CD4-positive, alpha-beta memory T cell (primary cell): ENCODE data around the gene CLPSL1. TPM values are rescaled to one million over a fixed set of nuclear protein-coding genes. Genes with fewer than 3 reads are reported as not detected.
"Not testable (repeated sequence)": the region's sequence is repeated elsewhere in the genome, so short reads cannot be mapped to it uniquely, and the experiment has no call there.

Experiments used
- CTCF ChIA-PET: fragments of 350-600 bp; sonication (Branson Sonifier 250); formaldehyde crosslinking; loops from one replicate; lab custom pipeline; 2021; ENCODE audit warnings: inconsistent platforms; ENCODE audit not compliant: partially characterized antibody; lab: Charles Lee
- POLR2A ChIA-PET: fragments of 350-600 bp; sonication (Branson Sonifier 250); formaldehyde crosslinking; loops from one replicate; lab custom pipeline; 2021; ENCODE audit not compliant: partially characterized antibody; lab: Charles Lee
- DNase-seq, 5 donors: peaks; one replicate each; pipeline versions ENCODE4 v3.0.0 to v3.0.0-alpha.2; 2020 to 2022; ENCODE audit warnings: mixed read lengths in 1 of 5
- H3K27ac ChIP-seq: one replicate; pipeline ENCODE4 v1.7.0; 2013; ENCODE audit warnings: low read depth, low read length
- H3K27me3 ChIP-seq: 2 replicates; pipeline ENCODE4 v1.7.0; 2013; ENCODE audit warnings: mild to moderate bottlenecking, low read length, moderate library complexity; ENCODE audit not compliant: insufficient read depth
- H3K36me3 ChIP-seq: 2 replicates; pipeline ENCODE4 v1.7.0; 2013; ENCODE audit warnings: mild to moderate bottlenecking, low read length, moderate library complexity; ENCODE audit not compliant: insufficient read depth
- H3K4me1 ChIP-seq: 2 replicates; pipeline ENCODE4 v1.7.0; 2013; ENCODE audit warnings: mild to moderate bottlenecking, low read length, moderate library complexity; ENCODE audit not compliant: insufficient read depth
- H3K4me3 ChIP-seq, 2 donors: one replicate each; pipeline ENCODE4 v1.7.0; 2013; ENCODE audit warnings: low read length in 2 of 2, mild to moderate bottlenecking in 1 of 2
- H3K9me3 ChIP-seq, 2 donors: one replicate each; pipeline ENCODE4 v1.7.0; 2013; ENCODE audit warnings: low read length in 2 of 2, control low read depth in 1 of 2; ENCODE audit not compliant: control insufficient read depth in 1 of 2
- H3K27ac Mint-ChIP-seq, 7 donors: one replicate each; pipeline ENCODE4 v1.8.0; 2020 to 2021; ENCODE audit warnings: mixed read lengths in 7 of 7, mild to moderate bottlenecking in 6 of 7, inconsistent platforms in 3 of 7, moderate library complexity in 3 of 7
- H3K27me3 Mint-ChIP-seq, 2 donors: one replicate each; pipeline ENCODE4 v1.8.0; 2020 to 2021; ENCODE audit warnings: mixed read lengths in 2 of 2
- H3K36me3 Mint-ChIP-seq, 2 donors: one replicate each; pipeline ENCODE4 v1.8.0; 2020 to 2021; ENCODE audit warnings: mixed read lengths in 2 of 2, inconsistent platforms in 1 of 2, mild to moderate bottlenecking in 1 of 2
- H3K4me1 Mint-ChIP-seq, 4 donors: one replicate each; pipeline ENCODE4 v1.8.0; 2020 to 2021; ENCODE audit warnings: mixed read lengths in 4 of 4, mild to moderate bottlenecking in 1 of 4
- H3K4me3 Mint-ChIP-seq, 8 donors: one replicate each; pipeline ENCODE4 v1.8.0; 2020 to 2021; ENCODE audit warnings: mixed read lengths in 8 of 8, mild to moderate bottlenecking in 7 of 8, moderate library complexity in 6 of 8, inconsistent platforms in 3 of 8
- H3K9me3 Mint-ChIP-seq, 8 donors: one replicate each; pipeline ENCODE4 v1.8.0; 2020 to 2021; ENCODE audit warnings: mixed read lengths in 8 of 8, mild to moderate bottlenecking in 5 of 8, inconsistent platforms in 3 of 8, moderate library complexity in 1 of 8
- intact Hi-C: fragments of 100-400 bp; cut with micrococcal nuclease; formaldehyde crosslinking; loops from one replicate; pipeline ENCODE4 v1.15.1; 2023
- polyA plus RNA-seq, 2 donors: library from polyadenylated mRNA; unstranded; fragments of 300-500 nt; fragmentation: Illumina TruSeq; gene quantifications; one replicate each; pipeline ENCODE4 v1.2.3, GENCODE V29; 2021
- total RNA-seq, 2 experiments: library from RNA; stranded (reverse); gene quantifications; one replicate each; pipeline ENCODE4 v1.2.3, GENCODE V29; 2021

CLPSL1 gene
- total RNA-seq (not detected), polyA plus RNA-seq (not detected)

- Mint-ChIP-seq H3K9me3 (no peaks in the 10 kb centered on the region), H3K36me3 (no peaks in the 10 kb centered on the region), H3K27ac (no peak within 1 kb of the TSS), H3K4me1 (peaks cover 2 to 5% (median 4%) of the 10 kb centered on the region in 4 donors), H3K4me3 (peak within 1 kb of the TSS in 1 of 8 donors; percentile 2), H3K27me3 (peaks cover 34 to 37% of the 10 kb centered on the region in 2 donors)
- intact Hi-C loops = no loop called here
- no peaks in the 10 kb centered on the region for H3K9me3 ChIP-seq
- H3K36me3 ChIP-seq = no peaks in the 10 kb centered on the region
- CTCF ChIA-PET = no interaction called here
- no peak within 1 kb of the TSS for H3K4me3 ChIP-seq
- no peaks in the 10 kb centered on the region for H3K27me3 ChIP-seq
- POLR2A ChIA-PET = no interaction called here
- H3K27ac ChIP-seq = no peak within 1 kb of the TSS
- no peaks in the 10 kb centered on the region for H3K4me1 ChIP-seq
- no peak for DNase-seq
Measured at GRCh38 chr6:35780719-35781118, at the start of gene CLPSL1. Gene CLPSL1 (plus strand): TSS chr6:35781019. CDS start chr6:35781111, 92 bp downstream.

- no peaks in the 10 kb centered on the region for H3K9me3 ChIP-seq
- H3K27ac ChIP-seq = peak overlapping the region; percentile 92
- intact Hi-C loops = no loop called here
- ChIA-PET CTCF (interaction anchor here (1.1 to 17.0 kb wide), 9 partner anchors 45 to 209 kb away, joined by 4 to 360 read pairs (median 12); no protein-coding TSS in a partner anchor), POLR2A (interaction anchor here (1.1 to 10.7 kb wide), 16 partner anchors 12 to 420 kb away, joined by 3 to 151 read pairs (median 8); partner anchors contain the start of gene FKBP5)
- Mint-ChIP-seq H3K9me3 (no peaks in the 10 kb centered on the region), H3K4me1 (peaks cover 54 to 94% (median 74%) of the 10 kb centered on the region in 4 donors), H3K27me3 (no peaks in the 10 kb centered on the region), H3K4me3 (peak overlapping the region; percentile 83 to 93 (median 88)), H3K36me3 (peaks cover 0 to 5% of the 10 kb centered on the region in 2 donors), H3K27ac (peak overlapping the region; percentile 87 to 99 (median 96))
- DNase-seq = peak; percentile 89 to 93 (median 90)
- peak overlapping the region; percentile 30 to 85 for H3K4me3 ChIP-seq
- H3K4me1 ChIP-seq = peaks cover 89% of the 10 kb centered on the region
- H3K36me3 ChIP-seq = no peaks in the 10 kb centered on the region
- H3K27me3 ChIP-seq = no peaks in the 10 kb centered on the region
Measured at GRCh38 chr6:35731414-35731735, 49.4 kb upstream of the CLPSL1 start.

GRCh38 chr6:35731736-35732532 lies 48.9 kb upstream of the CLPSL1 start:
- H3K4me3 Mint-ChIP-seq = peak overlapping the region; percentile 83 to 93 (median 88)
- H3K27ac Mint-ChIP-seq = peak overlapping the region; percentile 87 to 99 (median 96)
- no peaks in the 10 kb centered on the region for H3K36me3 ChIP-seq
- no peaks in the 10 kb centered on the region for H3K9me3 ChIP-seq
- H3K27me3 ChIP-seq = no peaks in the 10 kb centered on the region
- peaks cover 50 to 92% (median 73%) of the 10 kb centered on the region in 4 donors for H3K4me1 Mint-ChIP-seq
- peak overlapping the region; percentile 30 to 85 for H3K4me3 ChIP-seq
- DNase-seq = peak; percentile 93 to 96 (median 94)
- intact Hi-C loops = loop anchor here (2.0 kb wide), 1 partner anchor 263 kb away; the partner anchor contains the start of gene RPL10A
- H3K4me1 ChIP-seq = peaks cover 89% of the 10 kb centered on the region
- ChIA-PET CTCF (interaction anchor here (0.9 to 17.0 kb wide), 13 partner anchors 45 to 210 kb away, joined by 3 to 360 read pairs (median 6); no protein-coding TSS in a partner anchor), POLR2A (interaction anchor here (0.7 to 10.7 kb wide), 29 partner anchors 13 to 431 kb away, joined by 3 to 151 read pairs (median 5); partner anchors contain the start of genes FKBP5 and RPL10A)
- H3K27ac ChIP-seq = peak overlapping the region; percentile 92
- no peaks in the 10 kb centered on the region for H3K9me3 Mint-ChIP-seq
- H3K27me3 Mint-ChIP-seq = no peaks in the 10 kb centered on the region
- peaks cover 0 to 3% of the 10 kb centered on the region in 2 donors for H3K36me3 Mint-ChIP-seq

GRCh38 chr6:35733633-35734032 lies 47.2 kb upstream of the CLPSL1 start:
- H3K4me3 ChIP-seq = no peak overlapping the region
- no peak overlapping the region for H3K27ac ChIP-seq
- H3K9me3 ChIP-seq = no peaks in the 10 kb centered on the region
- POLR2A ChIA-PET = interaction anchor here (0.6 to 10.7 kb wide), 11 partner anchors 16 to 211 kb away, joined by 3 to 151 read pairs (median 4); partner anchors contain the start of gene FKBP5
- intact Hi-C loops = loop anchor here (2.0 kb wide), 1 partner anchor 265 kb away; the partner anchor contains the start of gene RPL10A
- no peak for DNase-seq
- Mint-ChIP-seq H3K4me3 (peak overlapping the region in 1 of 8 donors; percentile 39), H3K27ac (peak overlapping the region in 5 of 7 donors; percentile 4 to 99 (median 87)), H3K27me3 (no peaks in the 10 kb centered on the region), H3K9me3 (no peaks in the 10 kb centered on the region), H3K36me3 (peaks cover 0 to 1% of the 10 kb centered on the region in 2 donors), H3K4me1 (peaks cover 48 to 85% (median 70%) of the 10 kb centered on the region in 4 donors)
- H3K4me1 ChIP-seq = peaks cover 80% of the 10 kb centered on the region
- H3K36me3 ChIP-seq = no peaks in the 10 kb centered on the region
- no peaks in the 10 kb centered on the region for H3K27me3 ChIP-seq
- CTCF ChIA-PET = interaction anchor here (0.8 to 17.0 kb wide), 18 partner anchors 28 to 211 kb away, joined by 3 to 360 read pairs (median 6); no protein-coding TSS in a partner anchor

GRCh38 chr6:35734319-35734718 lies 46.5 kb upstream of the CLPSL1 start:
- H3K27ac ChIP-seq, intact Hi-C loops, H3K9me3 ChIP-seq, H3K27me3 Mint-ChIP-seq, H3K9me3 Mint-ChIP-seq, H3K4me3 Mint-ChIP-seq, DNase-seq, H3K4me3 ChIP-seq, H3K36me3 Mint-ChIP-seq, H3K36me3 ChIP-seq, H3K27me3 ChIP-seq: not testable (repeated sequence)
- H3K4me1 ChIP-seq = peaks cover 73% of the 10 kb centered on the region
- ChIA-PET POLR2A (interaction anchor here (1.0 to 10.7 kb wide), 8 partner anchors 16 to 212 kb away, joined by 3 to 151 read pairs (median 4); no protein-coding TSS in a partner anchor), CTCF (interaction anchor here (0.8 to 17.0 kb wide), 16 partner anchors 29 to 212 kb away, joined by 3 to 360 read pairs (median 6); no protein-coding TSS in a partner anchor)
- Mint-ChIP-seq H3K4me1 (peaks cover 42 to 79% (median 64%) of the 10 kb centered on the region in 4 donors), H3K27ac (peak overlapping the region in 2 of 7 donors; percentile 86 to 87)

DNA sequence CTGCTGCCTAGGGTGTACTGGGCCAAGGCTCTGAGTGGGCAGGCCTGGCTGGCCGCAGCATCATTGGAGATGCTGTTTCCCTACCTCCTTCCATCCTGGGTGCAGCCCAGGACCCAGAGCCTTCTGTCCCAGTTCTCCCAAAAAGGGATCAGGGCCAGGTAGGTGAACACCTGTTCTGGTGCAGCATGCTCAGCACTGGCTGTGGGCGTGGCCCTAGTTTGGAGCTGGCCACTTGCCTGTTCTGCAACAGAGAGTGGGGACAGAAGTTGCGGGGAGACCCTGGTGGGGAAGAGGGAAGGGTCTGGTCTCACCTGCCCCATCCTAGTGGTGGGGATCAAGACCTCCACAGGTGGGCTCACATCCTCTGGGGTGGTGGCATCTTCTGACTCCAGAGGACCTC lies 45.4 kb upstream of the CLPSL1 start:
- POLR2A ChIA-PET = interaction anchor here (1.1 to 3.4 kb wide), 9 partner anchors 8 to 264 kb away, joined by 3 to 35 read pairs (median 9); no protein-coding TSS in a partner anchor
- Histone ChIP-seq H3K36me3 (no peaks in the 10 kb centered on the region), H3K4me3 (no peak overlapping the region), H3K4me1 (peaks cover 62% of the 10 kb centered on the region), H3K27ac (no peak overlapping the region), H3K9me3 (no peaks in the 10 kb centered on the region), H3K27me3 (no peaks in the 10 kb centered on the region)
- Mint-ChIP-seq H3K9me3 (no peaks in the 10 kb centered on the region), H3K36me3 (peaks cover 0 to 1% of the 10 kb centered on the region in 2 donors), H3K4me3 (peak overlapping the region in 1 of 8 donors; percentile 73), H3K27me3 (no peaks in the 10 kb centered on the region), H3K4me1 (peaks cover 34 to 67% (median 54%) of the 10 kb centered on the region in 4 donors), H3K27ac (peak overlapping the region in 1 of 7 donors; percentile 56)
- no peak for DNase-seq
- intact Hi-C loops = loop anchor here (5.0 kb wide), 1 partner anchor 283 kb away; the partner anchor contains the start of gene FANCE
- CTCF ChIA-PET = interaction anchor here (1.1 to 17.0 kb wide), 25 partner anchors 10 to 394 kb away, joined by 3 to 360 read pairs (median 19); no protein-coding TSS in a partner anchor
